Measurements from ENCODE around the gene GNAQ.

The GNAQ gene

GRCh38 chr9:77759391-77759790, 272.2 kb downstream of the GNAQ start:
- H3K4me1 ChIP-seq (ENCODE audit: control insufficient read depth, insufficient read depth, low read length), result no peaks in the 10 kb centered on the region
- DNase-seq (ENCODE audit: low read depth), result no peak

GRCh38 chr9:77756449-77756848, 275.2 kb downstream of the GNAQ start:
- H3K4me3 ChIP-seq (ENCODE audit: low read length), result no peak overlapping the region
- peaks cover 5% of the 10 kb centered on the region for H3K9me3 ChIP-seq (ENCODE audit: control insufficient read depth, low read length)
- H3K4me1 ChIP-seq (ENCODE audit: control insufficient read depth, insufficient read depth, low read length), result peaks cover 11% of the 10 kb centered on the region
- H3K9ac ChIP-seq (ENCODE audit: low read length), result no peak overlapping the region
- H3K27me3 ChIP-seq (replicated peaks; ENCODE audit: control insufficient read depth, insufficient read depth, low read length), result no peaks in the 10 kb centered on the region
- DNase-seq (ENCODE audit: low read depth), result no peak
- peaks cover 12% of the 10 kb centered on the region for H3K36me3 ChIP-seq (ENCODE audit: control insufficient read depth, insufficient read depth, low read length, severe bottlenecking)

More at GRCh38 chr9:77759391-77759790, 272.2 kb downstream of the GNAQ start:
- no peak overlapping the region for H3K9ac ChIP-seq (ENCODE audit: low read length)
- no peaks in the 10 kb centered on the region for H3K27me3 ChIP-seq (replicated peaks; ENCODE audit: control insufficient read depth, insufficient read depth, low read length)
- H3K36me3 ChIP-seq (ENCODE audit: control insufficient read depth, insufficient read depth, low read length, severe bottlenecking), result peaks cover 5% of the 10 kb centered on the region
- H3K9me3 ChIP-seq (ENCODE audit: control insufficient read depth, low read length), result peaks cover 5% of the 10 kb centered on the region
- no peak overlapping the region for H3K4me3 ChIP-seq (ENCODE audit: low read length)

- Histone ChIP-seq H3K4me3 (ENCODE audit: low read length) (no peak overlapping the region), H3K36me3 (ENCODE audit: control insufficient read depth, insufficient read depth, low read length, severe bottlenecking) (peaks cover 12% of the 10 kb centered on the region), H3K9me3 (ENCODE audit: control insufficient read depth, low read length) (peaks cover 5% of the 10 kb centered on the region), H3K27me3 (replicated peaks; ENCODE audit: control insufficient read depth, insufficient read depth, low read length) (no peaks in the 10 kb centered on the region), H3K4me1 (ENCODE audit: control insufficient read depth, insufficient read depth, low read length) (peaks cover 31% of the 10 kb centered on the region), H3K9ac (ENCODE audit: low read length) (no peak overlapping the region)
- DNase-seq (ENCODE audit: low read depth), result no peak
Observed at GRCh38 chr9:77753180-77753579, 278.4 kb downstream of the GNAQ start.

- Histone ChIP-seq H3K36me3 (ENCODE audit: control insufficient read depth, insufficient read depth, low read length, severe bottlenecking) (peaks cover 12% of the 10 kb centered on the region), H3K4me1 (ENCODE audit: control insufficient read depth, insufficient read depth, low read length) (peaks cover 31% of the 10 kb centered on the region), H3K9me3 (ENCODE audit: control insufficient read depth, low read length) (peaks cover 5% of the 10 kb centered on the region), H3K4me3 (ENCODE audit: low read length) (no peak overlapping the region), H3K27me3 (replicated peaks; ENCODE audit: control insufficient read depth, insufficient read depth, low read length) (no peaks in the 10 kb centered on the region), H3K9ac (ENCODE audit: low read length) (no peak overlapping the region)
- DNase-seq (ENCODE audit: low read depth), result peak; percentile 86
Observed at GRCh38 chr9:77752554-77752953, 279.1 kb downstream of the GNAQ start.

- peak overlapping the region; percentile 47 for H3K9ac ChIP-seq (ENCODE audit: low read length)
- peaks cover 31% of the 10 kb centered on the region for H3K4me1 ChIP-seq (ENCODE audit: control insufficient read depth, insufficient read depth, low read length)
- H3K9me3 ChIP-seq (ENCODE audit: control insufficient read depth, low read length), result peaks cover 4% of the 10 kb centered on the region
Observed at GRCh38 chr9:77751341-77752091, 280.1 kb downstream of the GNAQ start.

GRCh38 chr9:77750981-77751340, 280.6 kb downstream of the GNAQ start:
- Histone ChIP-seq H3K27me3 (replicated peaks; ENCODE audit: control insufficient read depth, insufficient read depth, low read length) (no peaks in the 10 kb centered on the region), H3K36me3 (ENCODE audit: control insufficient read depth, insufficient read depth, low read length, severe bottlenecking) (peaks cover 7% of the 10 kb centered on the region), H3K4me1 (ENCODE audit: control insufficient read depth, insufficient read depth, low read length) (peaks cover 31% of the 10 kb centered on the region), H3K4me3 (ENCODE audit: low read length) (no peak overlapping the region), H3K9me3 (ENCODE audit: control insufficient read depth, low read length) (no peaks in the 10 kb centered on the region), H3K9ac (ENCODE audit: low read length) (peak overlapping the region; percentile 24)
- no peak for DNase-seq (ENCODE audit: low read depth)

More at GRCh38 chr9:77751341-77752091, 280.1 kb downstream of the GNAQ start:
- H3K4me3 ChIP-seq (ENCODE audit: low read length), result peak overlapping the region; percentile 11
- H3K36me3 ChIP-seq (ENCODE audit: control insufficient read depth, insufficient read depth, low read length, severe bottlenecking), result peaks cover 11% of the 10 kb centered on the region
- no peaks in the 10 kb centered on the region for H3K27me3 ChIP-seq (replicated peaks; ENCODE audit: control insufficient read depth, insufficient read depth, low read length)
- DNase-seq (ENCODE audit: low read depth), result peak; percentile 89

GRCh38 chr9:77750284-77750683, 281.3 kb downstream of the GNAQ start:
- H3K9me3 ChIP-seq (ENCODE audit: control insufficient read depth, low read length), result no peaks in the 10 kb centered on the region
- no peak overlapping the region for H3K4me3 ChIP-seq (ENCODE audit: low read length)
- peaks cover 7% of the 10 kb centered on the region for H3K36me3 ChIP-seq (ENCODE audit: control insufficient read depth, insufficient read depth, low read length, severe bottlenecking)
- H3K4me1 ChIP-seq (ENCODE audit: control insufficient read depth, insufficient read depth, low read length), result peaks cover 35% of the 10 kb centered on the region
- H3K27me3 ChIP-seq (replicated peaks; ENCODE audit: control insufficient read depth, insufficient read depth, low read length), result no peaks in the 10 kb centered on the region
- peak; percentile 38 for DNase-seq (ENCODE audit: low read depth)
- no peak overlapping the region for H3K9ac ChIP-seq (ENCODE audit: low read length)

- Histone ChIP-seq H3K4me3 (ENCODE audit: low read length) (no peak overlapping the region), H3K9ac (ENCODE audit: low read length) (no peak overlapping the region), H3K4me1 (ENCODE audit: control insufficient read depth, insufficient read depth, low read length) (peaks cover 55% of the 10 kb centered on the region), H3K36me3 (ENCODE audit: control insufficient read depth, insufficient read depth, low read length, severe bottlenecking) (no peaks in the 10 kb centered on the region), H3K9me3 (ENCODE audit: control insufficient read depth, low read length) (no peaks in the 10 kb centered on the region), H3K27me3 (replicated peaks; ENCODE audit: control insufficient read depth, insufficient read depth, low read length) (no peaks in the 10 kb centered on the region)
- no peak for DNase-seq (ENCODE audit: low read depth)
Observed at GRCh38 chr9:77748214-77748772, 283.3 kb downstream of the GNAQ start.

- H3K9ac ChIP-seq (ENCODE audit: low read length), result no peak overlapping the region
- H3K36me3 ChIP-seq (ENCODE audit: control insufficient read depth, insufficient read depth, low read length, severe bottlenecking), result no peaks in the 10 kb centered on the region
- H3K27me3 ChIP-seq (replicated peaks; ENCODE audit: control insufficient read depth, insufficient read depth, low read length), result no peaks in the 10 kb centered on the region
- peaks cover 55% of the 10 kb centered on the region for H3K4me1 ChIP-seq (ENCODE audit: control insufficient read depth, insufficient read depth, low read length)
- no peak for DNase-seq (ENCODE audit: low read depth)
- H3K9me3 ChIP-seq (ENCODE audit: control insufficient read depth, low read length), result no peaks in the 10 kb centered on the region
- no peak overlapping the region for H3K4me3 ChIP-seq (ENCODE audit: low read length)
Observed at GRCh38 chr9:77747163-77747562, 284.4 kb downstream of the GNAQ start.

- Histone ChIP-seq H3K36me3 (ENCODE audit: control insufficient read depth, insufficient read depth, low read length, severe bottlenecking) (no peaks in the 10 kb centered on the region), H3K4me3 (ENCODE audit: low read length) (no peak overlapping the region), H3K9me3 (ENCODE audit: control insufficient read depth, low read length) (no peaks in the 10 kb centered on the region), H3K27me3 (replicated peaks; ENCODE audit: control insufficient read depth, insufficient read depth, low read length) (no peaks in the 10 kb centered on the region), H3K4me1 (ENCODE audit: control insufficient read depth, insufficient read depth, low read length) (peaks cover 33% of the 10 kb centered on the region), H3K9ac (ENCODE audit: low read length) (no peak overlapping the region)
- DNase-seq (ENCODE audit: low read depth), result no peak
Observed at GRCh38 chr9:77744841-77745430, 286.7 kb downstream of the GNAQ start.

- peak; percentile 43 for DNase-seq (ENCODE audit: low read depth)
- Histone ChIP-seq H3K4me1 (ENCODE audit: control insufficient read depth, insufficient read depth, low read length) (peaks cover 27% of the 10 kb centered on the region), H3K36me3 (ENCODE audit: control insufficient read depth, insufficient read depth, low read length, severe bottlenecking) (no peaks in the 10 kb centered on the region), H3K4me3 (ENCODE audit: low read length) (no peak overlapping the region), H3K9me3 (ENCODE audit: control insufficient read depth, low read length) (no peaks in the 10 kb centered on the region), H3K9ac (ENCODE audit: low read length) (no peak overlapping the region), H3K27me3 (replicated peaks; ENCODE audit: control insufficient read depth, insufficient read depth, low read length) (no peaks in the 10 kb centered on the region)
Observed at GRCh38 chr9:77743386-77743785, 288.2 kb downstream of the GNAQ start.
